ENCODE measurements around the gene ZPLD1.

ZPLD1 gene

GRCh38 chr3:102460579-102460978 is 25.8 kb downstream of the ZPLD1 start:
- H3K4me3 ChIP-seq (ENCODE audit: low read length, poor library complexity, severe bottlenecking), result no peak overlapping the region
- H3K4me2 ChIP-seq (ENCODE audit: low read depth, low read length, poor library complexity, severe bottlenecking), result no peak overlapping the region
- H4K20me1 ChIP-seq (ENCODE audit: insufficient read depth, low read length, poor library complexity, severe bottlenecking), result no peaks in the 10 kb centered on the region
- H3K79me2 ChIP-seq (ENCODE audit: insufficient read depth, low read length), result no peaks in the 10 kb centered on the region
- no peaks in the 10 kb centered on the region for H3K27me3 ChIP-seq (ENCODE audit: insufficient read depth, low read length, poor library complexity, severe bottlenecking)
- no peaks in the 10 kb centered on the region for H3K9me2 ChIP-seq (replicated peaks; ENCODE audit: low read depth, low read length)
- no peak overlapping the region for H3K9ac ChIP-seq (ENCODE audit: low read depth, low read length, poor library complexity, severe bottlenecking)
- TF ChIP-seq EZH2phosphoT487 (IDR thresholded peaks at IDR 0.05; ENCODE audit: borderline replicate concordance) (no peak), CTCF (conservative IDR thresholded peaks at IDR 0.05; ENCODE audit: low read length) (no peak)
- H3K9me3 ChIP-seq (ENCODE audit: insufficient read depth, low read depth, low read length), result no peaks in the 10 kb centered on the region
- no peaks in the 10 kb centered on the region for H3K36me3 ChIP-seq (ENCODE audit: insufficient read depth, low read length)
- H2AFZ ChIP-seq (ENCODE audit: low read length), result no peak overlapping the region
- no peaks in the 10 kb centered on the region for H3F3A ChIP-seq (ENCODE audit: low read depth)
- H3K4me1 ChIP-seq (ENCODE audit: insufficient read depth, low read length, poor library complexity, severe bottlenecking), result no peaks in the 10 kb centered on the region

- no peak overlapping the region for H2AFZ ChIP-seq (ENCODE audit: low read length)
- H3K27me3 ChIP-seq (ENCODE audit: insufficient read depth, low read length, poor library complexity, severe bottlenecking), result no peaks in the 10 kb centered on the region
- H3K79me2 ChIP-seq (ENCODE audit: insufficient read depth, low read length), result no peaks in the 10 kb centered on the region
- TF ChIP-seq EZH2phosphoT487 (IDR thresholded peaks at IDR 0.05; ENCODE audit: borderline replicate concordance), result no peak
- H3K9me2 ChIP-seq (replicated peaks; ENCODE audit: low read depth, low read length), result no peaks in the 10 kb centered on the region
- H3K36me3 ChIP-seq (ENCODE audit: insufficient read depth, low read length), result no peaks in the 10 kb centered on the region
- H3F3A ChIP-seq (ENCODE audit: low read depth), result no peaks in the 10 kb centered on the region
- H3K4me1 ChIP-seq (ENCODE audit: insufficient read depth, low read length, poor library complexity, severe bottlenecking), result no peaks in the 10 kb centered on the region
- no peaks in the 10 kb centered on the region for H4K20me1 ChIP-seq (ENCODE audit: insufficient read depth, low read length, poor library complexity, severe bottlenecking)
- no peak overlapping the region for H3K9ac ChIP-seq (ENCODE audit: low read depth, low read length, poor library complexity, severe bottlenecking)
- no peak overlapping the region for H3K4me3 ChIP-seq (ENCODE audit: low read length, poor library complexity, severe bottlenecking)
- H3K9me3 ChIP-seq (ENCODE audit: insufficient read depth, low read depth, low read length), result no peaks in the 10 kb centered on the region
- H3K4me2 ChIP-seq (ENCODE audit: low read depth, low read length, poor library complexity, severe bottlenecking), result no peak overlapping the region
Observed at GRCh38 chr3:102464261-102464660, 29.4 kb downstream of the ZPLD1 start.

- Histone ChIP-seq H3K36me3 (ENCODE audit: insufficient read depth, low read length) (no peaks in the 10 kb centered on the region), H3K9me2 (replicated peaks; ENCODE audit: low read depth, low read length) (no peaks in the 10 kb centered on the region), H3K79me2 (ENCODE audit: insufficient read depth, low read length) (no peaks in the 10 kb centered on the region), H3K4me3 (ENCODE audit: low read length, poor library complexity, severe bottlenecking) (no peak overlapping the region), H3K9me3 (ENCODE audit: insufficient read depth, low read depth, low read length) (no peaks in the 10 kb centered on the region), H3K27me3 (ENCODE audit: insufficient read depth, low read length, poor library complexity, severe bottlenecking) (no peaks in the 10 kb centered on the region), H3F3A (ENCODE audit: low read depth) (no peaks in the 10 kb centered on the region), H3K4me2 (ENCODE audit: low read depth, low read length, poor library complexity, severe bottlenecking) (no peak overlapping the region), H3K9ac (ENCODE audit: low read depth, low read length, poor library complexity, severe bottlenecking) (no peak overlapping the region), H2AFZ (ENCODE audit: low read length) (no peak overlapping the region), H4K20me1 (ENCODE audit: insufficient read depth, low read length, poor library complexity, severe bottlenecking) (no peaks in the 10 kb centered on the region), H3K4me1 (ENCODE audit: insufficient read depth, low read length, poor library complexity, severe bottlenecking) (no peaks in the 10 kb centered on the region)
- TF ChIP-seq EZH2phosphoT487 (IDR thresholded peaks at IDR 0.05; ENCODE audit: borderline replicate concordance) (no peak), CTCF (conservative IDR thresholded peaks at IDR 0.05; ENCODE audit: low read length) (peak; percentile 61)
Observed at GRCh38 chr3:102466001-102466400, 31.2 kb downstream of the ZPLD1 start.

- Histone ChIP-seq H3K9me3 (ENCODE audit: insufficient read depth, low read depth, low read length) (no peaks in the 10 kb centered on the region), H3F3A (ENCODE audit: low read depth) (no peaks in the 10 kb centered on the region), H3K9me2 (replicated peaks; ENCODE audit: low read depth, low read length) (no peaks in the 10 kb centered on the region), H3K4me2 (ENCODE audit: low read depth, low read length, poor library complexity, severe bottlenecking) (no peak overlapping the region), H4K20me1 (ENCODE audit: insufficient read depth, low read length, poor library complexity, severe bottlenecking) (no peaks in the 10 kb centered on the region), H3K27me3 (ENCODE audit: insufficient read depth, low read length, poor library complexity, severe bottlenecking) (no peaks in the 10 kb centered on the region), H3K4me1 (ENCODE audit: insufficient read depth, low read length, poor library complexity, severe bottlenecking) (no peaks in the 10 kb centered on the region), H2AFZ (ENCODE audit: low read length) (no peak overlapping the region), H3K36me3 (ENCODE audit: insufficient read depth, low read length) (no peaks in the 10 kb centered on the region), H3K4me3 (ENCODE audit: low read length, poor library complexity, severe bottlenecking) (no peak overlapping the region), H3K9ac (ENCODE audit: low read depth, low read length, poor library complexity, severe bottlenecking) (no peak overlapping the region), H3K79me2 (ENCODE audit: insufficient read depth, low read length) (no peaks in the 10 kb centered on the region)
- TF ChIP-seq CTCF (conservative IDR thresholded peaks at IDR 0.05; ENCODE audit: low read length) (no peak), EZH2phosphoT487 (IDR thresholded peaks at IDR 0.05; ENCODE audit: borderline replicate concordance) (no peak)
Observed at GRCh38 chr3:102470066-102470465, 35.3 kb downstream of the ZPLD1 start.
